ENCODE results near the gene ADD3. TPM values are rescaled to one million over a fixed set of nuclear protein-coding genes. Genes with fewer than 3 reads are reported as not detected.
"Not testable (repeated sequence)": the region's sequence is repeated elsewhere in the genome, so short reads cannot be mapped to it uniquely, and the experiment has no call there.

The ADD3 gene
- total RNA-seq, 1 donor from 2014 or later, result 341 TPM

DNA sequence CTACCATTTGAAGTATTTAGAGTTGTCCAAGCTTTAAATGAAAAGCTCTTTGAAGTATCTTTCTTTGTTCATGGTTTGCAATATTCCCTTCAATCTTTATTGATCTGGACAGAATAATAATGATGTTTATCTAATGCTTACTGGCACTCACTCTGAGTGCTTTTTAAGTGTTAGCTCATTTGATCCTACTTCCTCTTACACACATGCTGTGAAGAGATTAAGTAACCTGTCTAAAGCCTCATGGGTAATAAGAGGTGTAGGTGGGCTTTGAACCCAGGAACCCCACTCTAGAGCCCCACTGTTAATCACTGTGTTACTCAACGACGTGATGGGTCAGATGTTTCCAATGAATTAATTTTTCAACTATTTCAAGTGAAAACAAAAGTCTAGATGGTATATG, 31.1 kb upstream of the ADD3 start:
- no peak for DNase-seq (ENCODE audit: low read depth)

DNA sequence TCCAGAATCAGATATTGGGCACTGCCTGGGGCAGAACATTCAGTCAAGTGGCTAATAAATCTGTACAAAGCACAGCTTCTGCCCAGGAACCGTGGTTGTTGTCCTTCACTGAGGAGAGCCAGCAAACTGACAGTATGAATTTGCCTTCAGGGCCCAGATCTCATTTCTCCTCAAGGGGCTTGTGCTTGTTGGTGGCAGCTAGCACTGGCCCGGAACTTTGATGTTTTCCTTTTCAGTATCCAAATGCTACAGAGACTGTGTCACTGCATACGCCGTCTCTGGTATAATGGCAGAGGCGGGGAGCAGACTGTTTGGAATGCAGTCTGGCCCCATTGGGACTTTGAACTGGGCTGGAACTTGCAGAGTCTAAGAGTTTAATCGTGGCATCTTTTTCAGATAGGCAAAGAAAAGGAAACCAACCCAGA, 30.4 kb upstream of the ADD3 start:
- DNase-seq (ENCODE audit: low read depth), result peak; percentile 50

DNA sequence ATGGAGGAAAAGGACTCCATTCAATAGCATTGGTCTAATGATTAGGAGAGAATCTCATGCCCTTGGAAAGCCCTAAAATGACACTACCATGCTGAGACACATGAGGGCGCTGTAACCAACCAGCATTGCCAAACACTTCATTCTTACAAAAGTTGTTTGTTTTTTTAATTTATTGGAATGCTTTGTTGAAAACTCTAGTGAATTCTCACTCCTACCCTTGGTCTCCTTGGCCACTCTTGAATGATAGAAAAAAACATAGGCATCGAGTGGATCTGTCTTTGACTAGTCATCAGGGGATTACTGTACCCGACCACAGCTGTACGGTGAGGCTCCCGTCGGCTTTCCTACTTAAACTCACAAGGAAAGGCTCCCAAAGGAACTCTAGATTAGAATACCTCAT, 29.3 kb upstream of the ADD3 start:
- peak; percentile 52 for DNase-seq (ENCODE audit: low read depth)

DNA sequence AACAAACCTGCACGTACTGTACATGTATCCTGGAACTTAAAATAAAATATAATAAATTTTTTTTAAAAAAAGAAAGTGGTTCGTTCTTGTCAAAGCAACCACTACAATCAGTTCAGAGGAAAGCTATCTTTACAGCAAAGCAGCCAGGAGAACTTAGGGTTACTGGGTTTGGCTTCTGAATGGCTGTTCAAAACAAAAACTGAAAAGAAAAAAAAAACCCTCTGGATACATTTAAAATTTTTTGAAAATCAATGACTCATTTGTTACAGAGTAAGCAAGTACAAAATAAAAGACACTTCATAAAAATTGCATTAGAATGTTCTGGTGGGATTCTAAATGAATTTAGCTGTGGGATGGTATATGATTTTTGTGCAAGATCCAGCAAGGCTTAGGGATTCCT, 28.6 kb upstream of the ADD3 start:
- no peak for DNase-seq (ENCODE audit: low read depth)

DNA sequence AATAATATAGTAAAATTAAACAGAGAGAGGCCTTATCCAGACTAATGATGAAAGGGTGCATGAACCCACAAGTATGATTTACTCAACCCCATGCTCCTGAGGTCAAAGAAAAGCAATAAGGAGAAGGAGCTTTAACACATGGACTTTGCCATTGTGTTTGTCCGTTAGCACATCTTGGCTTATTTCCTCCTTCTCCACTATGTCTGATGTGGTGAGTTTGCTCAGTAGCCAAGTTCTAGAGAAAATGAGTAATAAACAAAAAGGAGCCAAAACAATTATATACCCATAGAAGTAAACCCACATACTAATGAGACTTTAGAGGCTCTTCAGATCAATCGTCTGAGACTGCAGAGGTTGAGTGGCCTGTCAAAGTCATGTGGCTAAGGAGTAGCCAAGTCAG, 26.1 kb upstream of the ADD3 start:
- DNase-seq (ENCODE audit: low read depth), result peak; percentile 64

DNA sequence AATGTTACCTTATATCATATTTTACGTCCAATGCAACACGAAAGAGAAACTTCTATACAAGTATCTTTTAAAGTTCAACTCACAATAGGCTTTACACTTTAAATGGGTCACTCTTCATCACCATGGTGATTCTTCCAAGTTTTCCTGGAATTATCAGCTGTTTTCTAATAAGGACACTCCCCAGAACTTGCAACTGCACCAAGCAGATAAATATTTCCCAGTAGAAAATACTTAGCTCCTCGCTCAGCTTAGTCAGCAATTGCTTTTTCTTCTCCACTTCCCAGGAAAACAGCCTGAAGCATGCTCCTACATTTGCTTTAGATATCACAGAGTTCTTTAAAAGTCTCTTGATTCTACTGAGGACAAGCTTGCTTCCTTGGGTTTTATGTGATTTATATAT, 25.7 kb upstream of the ADD3 start:
- no peak for DNase-seq (ENCODE audit: low read depth)

DNA sequence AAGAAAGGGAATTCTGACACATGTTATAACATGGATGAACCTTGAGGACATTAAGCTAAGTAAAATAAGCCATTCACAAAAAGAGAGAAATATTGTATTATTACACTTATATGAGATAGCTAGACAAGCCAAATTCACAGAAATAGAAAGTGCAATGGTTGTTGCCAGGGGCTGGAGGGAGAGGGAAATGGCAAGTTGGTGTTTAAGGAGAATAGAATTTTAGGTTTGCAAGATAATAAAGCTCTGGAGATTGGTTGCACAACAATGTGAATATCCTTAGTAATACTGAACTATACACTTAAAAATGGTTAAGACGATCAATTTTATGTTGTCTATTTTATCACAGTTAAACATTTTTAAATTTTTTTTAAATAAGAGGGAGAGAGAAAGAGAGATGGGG, 25.0 kb upstream of the ADD3 start:
- no peak for DNase-seq (ENCODE audit: low read depth)

DNA sequence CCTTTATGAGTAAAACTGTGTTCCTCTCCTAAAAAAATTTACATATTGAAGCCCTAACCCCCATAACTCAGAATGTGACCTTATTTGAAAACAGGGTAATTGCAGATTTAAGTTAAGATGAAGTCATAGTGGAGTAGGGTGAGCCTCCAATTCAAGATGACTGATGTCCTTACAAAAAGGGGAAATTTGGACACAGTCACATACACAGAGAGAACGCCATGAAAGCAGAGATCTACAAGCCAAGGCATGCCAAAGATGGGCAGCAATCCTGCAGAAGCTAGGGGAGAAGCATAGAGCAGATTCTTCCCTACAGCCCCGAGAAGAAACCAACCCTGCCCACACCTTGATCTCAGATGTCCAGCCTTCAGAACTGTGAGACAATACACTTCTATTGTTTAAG, 23.8 kb upstream of the ADD3 start:
- no peak for DNase-seq (ENCODE audit: low read depth)

DNA sequence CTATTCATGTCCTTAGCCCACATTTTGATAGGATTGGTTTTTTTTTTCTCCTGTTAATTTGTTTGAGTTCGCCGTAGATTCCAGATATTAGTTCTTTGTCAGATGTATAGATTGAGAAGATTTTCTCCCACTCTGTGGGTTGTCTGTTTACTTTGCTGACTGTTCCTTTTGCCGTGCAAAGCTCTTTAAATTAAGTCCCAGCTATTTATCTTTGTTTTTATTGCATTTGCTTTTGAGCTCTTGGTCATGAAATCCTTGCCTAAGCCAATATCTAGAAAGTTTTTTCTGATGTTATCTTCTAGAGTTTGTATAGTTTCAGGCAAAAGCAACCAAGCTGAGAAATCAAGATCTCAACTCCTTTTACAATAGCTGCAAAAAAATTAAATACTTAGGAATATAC, 22.0 kb upstream of the ADD3 start:
- not testable (repeated sequence) for DNase-seq (ENCODE audit: low read depth)

DNA sequence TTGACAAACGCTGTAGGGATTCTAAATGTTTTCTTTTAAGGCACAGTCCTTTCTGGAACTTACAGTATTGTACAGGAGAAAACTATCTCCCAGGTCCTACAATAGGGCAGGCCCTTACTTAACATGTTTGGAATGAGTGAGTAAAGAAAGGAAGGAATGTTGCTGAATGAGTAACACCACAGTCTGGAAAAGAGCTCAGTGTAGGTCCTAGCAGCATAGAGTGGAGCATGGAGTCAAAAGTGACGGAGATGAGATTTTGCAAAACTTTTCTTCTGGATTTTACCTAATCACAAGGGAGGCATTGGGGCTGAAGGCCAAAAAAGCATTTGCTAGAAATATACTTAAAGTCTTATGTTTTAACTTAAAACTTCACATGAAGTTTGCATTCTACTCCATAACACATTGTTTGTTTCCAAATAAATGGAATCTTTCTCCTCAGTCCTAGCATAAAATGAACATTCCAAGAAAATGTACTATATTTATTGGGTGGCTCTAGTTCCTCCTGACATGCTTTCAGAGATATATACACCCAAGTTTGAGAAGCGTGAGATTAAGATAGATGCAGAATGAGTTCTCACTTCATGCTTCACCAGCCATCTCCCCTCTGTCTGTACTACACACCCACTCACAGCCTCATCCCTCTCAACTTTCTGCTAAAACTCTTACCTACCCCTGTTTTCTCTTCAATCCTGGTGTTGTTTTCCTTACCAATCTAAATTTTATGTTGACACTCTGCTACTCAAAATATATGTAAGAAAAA, 20.2 kb upstream of the ADD3 start:
- DNase-seq (ENCODE audit: low read depth), result peak; percentile 62

DNA sequence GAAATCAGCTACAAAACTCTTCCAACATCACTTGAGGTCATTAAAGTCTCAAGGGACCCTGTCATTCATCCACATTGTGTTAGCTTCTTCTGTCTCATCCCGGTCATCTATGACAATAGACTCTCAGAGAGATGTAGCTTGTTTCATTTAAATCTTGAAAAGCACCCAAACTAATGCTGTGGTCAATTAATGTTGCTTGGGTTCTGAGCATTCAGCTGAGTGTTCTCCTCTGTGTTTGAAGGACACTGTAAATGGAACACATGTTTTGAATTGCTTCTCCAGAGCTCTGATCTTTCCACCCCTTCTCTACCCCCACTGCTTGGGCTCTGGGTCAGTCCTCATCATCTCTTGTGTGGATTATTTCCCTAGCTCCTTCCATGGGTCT, 19.6 kb upstream of the ADD3 start:
- DNase-seq (ENCODE audit: low read depth), result no peak

DNA sequence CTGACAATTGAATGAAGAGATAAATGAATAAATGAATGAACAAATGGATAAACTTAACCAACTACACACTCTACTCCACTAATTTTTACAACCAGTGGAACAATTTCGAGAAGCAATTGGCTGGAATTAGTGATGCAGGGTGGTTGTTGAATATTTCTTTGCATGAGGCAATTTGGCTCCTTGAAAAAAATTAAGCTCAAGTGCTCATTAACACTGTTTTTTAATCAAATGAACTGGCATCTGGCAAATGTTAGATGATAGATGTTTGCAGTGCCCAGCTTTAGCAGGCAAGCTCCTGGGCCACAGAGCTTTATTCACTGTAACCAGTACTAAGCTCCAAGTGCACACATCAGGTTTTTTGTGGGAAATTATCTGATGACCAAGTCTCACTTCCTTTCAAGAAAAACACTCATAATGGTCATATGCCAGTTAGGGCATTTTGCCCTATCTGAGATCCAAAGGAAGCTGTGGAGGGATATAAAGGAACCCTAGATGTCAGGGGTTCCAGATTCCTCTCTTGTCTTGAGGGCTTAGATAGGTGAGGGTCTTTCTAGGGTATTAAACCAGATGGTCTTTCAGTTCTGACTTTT, 16.4 kb upstream of the ADD3 start:
- no peak for DNase-seq (ENCODE audit: low read depth)

DNA sequence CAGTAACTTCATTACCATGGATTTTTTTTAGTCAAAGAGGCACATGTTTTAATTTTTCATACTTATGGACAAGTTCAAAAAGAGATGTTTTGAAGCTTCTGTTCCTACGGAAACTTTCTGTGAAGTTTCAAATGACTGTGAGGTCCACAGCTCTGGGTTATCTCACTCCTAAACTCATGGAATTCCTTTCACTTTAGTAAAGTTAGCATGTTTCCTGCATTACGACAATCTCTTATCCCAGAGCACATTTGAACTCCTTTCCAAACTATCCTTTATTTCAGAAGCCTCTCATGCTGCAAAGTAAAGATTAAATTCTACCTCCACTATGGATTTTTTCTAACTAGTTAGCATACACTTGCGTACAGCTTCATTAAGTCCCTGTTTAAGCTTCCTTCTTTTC, 15.3 kb upstream of the ADD3 start:
- no peak for DNase-seq (ENCODE audit: low read depth)

DNA sequence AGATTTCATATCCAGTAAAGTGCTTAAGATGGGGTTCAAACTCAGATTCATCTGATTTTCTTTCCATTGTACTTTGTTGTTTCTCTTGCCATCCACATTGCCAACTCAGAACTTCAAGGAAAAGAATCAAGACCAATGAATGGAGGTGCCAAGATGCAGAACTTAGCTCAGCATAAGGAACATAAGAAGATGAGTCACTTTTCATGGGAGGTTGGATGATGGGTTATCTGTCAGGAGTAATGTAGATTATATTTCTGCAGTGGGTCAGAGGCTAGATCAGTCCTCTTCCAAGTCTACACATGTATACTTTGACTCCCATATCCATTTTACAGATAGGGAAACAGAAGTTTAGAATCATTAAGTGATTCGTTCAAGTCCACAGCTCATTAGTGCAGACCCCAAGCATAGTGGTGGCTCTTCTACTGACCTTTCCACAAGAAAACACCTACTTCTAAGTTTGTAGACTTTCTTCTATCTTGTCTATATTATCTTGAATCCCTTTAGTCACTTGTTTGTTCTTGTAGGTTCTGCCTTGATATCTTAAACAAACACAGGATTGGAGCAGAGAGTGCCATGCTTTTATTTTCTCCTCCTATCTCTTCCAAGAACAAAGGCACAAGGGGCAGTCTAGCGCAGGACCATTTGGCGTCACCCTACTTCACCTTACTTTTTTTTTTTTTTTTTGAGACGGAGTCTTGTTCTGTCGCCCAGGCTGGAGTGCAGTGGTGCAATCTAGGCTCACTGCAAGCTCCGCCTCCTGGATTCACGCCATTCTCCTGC, 14.0 kb upstream of the ADD3 start:
- no peak for DNase-seq (ENCODE audit: low read depth)

DNA sequence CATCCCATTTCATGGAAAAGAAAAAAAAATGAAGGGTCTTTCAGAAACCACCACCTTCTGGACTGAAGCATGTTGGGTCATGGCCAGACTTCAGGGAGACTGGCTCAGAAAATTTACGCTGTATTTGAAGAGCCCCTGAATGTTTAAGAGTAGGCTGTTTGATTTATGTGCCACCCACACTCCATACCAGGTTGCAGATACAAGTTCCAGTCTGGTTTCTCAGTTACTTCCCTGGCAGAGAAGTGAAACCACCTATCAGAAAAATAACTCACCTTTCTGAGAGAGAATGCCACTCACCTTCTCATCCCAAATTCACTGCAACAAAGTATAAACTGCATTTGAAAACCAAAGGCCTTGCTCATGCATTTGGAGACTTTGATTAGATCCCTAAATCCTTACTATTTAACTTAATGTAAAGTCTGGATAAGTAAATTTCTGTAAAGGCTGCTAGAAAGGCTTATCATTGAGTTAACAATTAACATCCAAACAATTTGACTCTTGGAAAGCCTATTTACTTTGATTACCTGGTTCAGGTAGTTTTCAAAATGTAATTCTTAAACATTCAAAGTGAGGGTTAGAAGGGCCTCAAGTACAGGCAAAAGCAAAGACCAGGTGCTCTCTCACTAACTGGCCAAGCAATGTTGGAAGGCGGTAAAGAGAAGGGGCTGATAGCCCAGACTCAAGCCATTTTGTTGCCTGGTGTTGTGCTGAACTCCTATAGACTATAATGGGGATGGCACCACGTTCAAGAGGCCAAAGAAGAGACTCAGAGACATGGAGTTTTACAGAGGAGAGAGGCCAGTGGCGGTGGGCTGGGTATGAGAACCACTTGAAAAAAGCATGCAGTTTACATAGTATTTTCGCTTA, 12.8 kb upstream of the ADD3 start:
- no peak for DNase-seq (ENCODE audit: low read depth)

DNA sequence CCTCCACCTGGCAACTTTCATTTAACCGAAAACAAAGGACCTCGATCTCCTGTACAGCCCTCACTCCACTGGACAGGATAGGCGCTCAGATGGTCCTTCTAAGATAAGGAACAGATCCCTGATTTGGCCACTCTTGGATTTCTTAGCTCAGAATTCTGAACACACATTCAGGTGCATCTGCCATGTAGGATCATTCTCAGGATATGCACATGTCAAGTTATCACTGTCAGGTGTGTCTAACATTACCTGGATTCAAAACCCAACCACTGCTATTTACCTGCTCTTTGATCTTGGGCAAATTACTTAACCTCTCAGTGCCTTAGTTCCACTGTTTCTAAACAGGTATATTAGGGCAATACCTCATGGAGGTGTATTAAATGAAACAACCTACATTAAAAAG, 12.2 kb upstream of the ADD3 start:
- no peak for DNase-seq (ENCODE audit: low read depth)

DNA sequence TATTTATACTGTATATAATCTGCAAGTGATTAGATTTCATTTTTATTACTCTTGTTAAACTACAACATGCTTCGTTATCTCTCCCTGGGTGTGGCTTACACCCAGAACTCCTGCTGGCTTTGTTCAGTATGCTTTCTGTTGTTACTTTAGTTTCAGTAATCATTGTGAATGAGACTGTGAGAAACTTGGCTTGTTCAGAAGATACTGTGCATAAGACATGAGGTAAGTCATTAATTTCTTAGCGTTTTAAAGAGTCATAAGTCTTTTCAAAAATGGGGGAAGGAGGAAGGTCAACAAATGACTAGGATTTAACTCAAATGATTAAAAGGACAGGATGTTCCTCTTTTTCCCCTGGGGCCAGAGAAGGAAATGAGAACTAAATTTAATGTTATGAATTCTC, 11.6 kb upstream of the ADD3 start:
- no peak for DNase-seq (ENCODE audit: low read depth)

DNA sequence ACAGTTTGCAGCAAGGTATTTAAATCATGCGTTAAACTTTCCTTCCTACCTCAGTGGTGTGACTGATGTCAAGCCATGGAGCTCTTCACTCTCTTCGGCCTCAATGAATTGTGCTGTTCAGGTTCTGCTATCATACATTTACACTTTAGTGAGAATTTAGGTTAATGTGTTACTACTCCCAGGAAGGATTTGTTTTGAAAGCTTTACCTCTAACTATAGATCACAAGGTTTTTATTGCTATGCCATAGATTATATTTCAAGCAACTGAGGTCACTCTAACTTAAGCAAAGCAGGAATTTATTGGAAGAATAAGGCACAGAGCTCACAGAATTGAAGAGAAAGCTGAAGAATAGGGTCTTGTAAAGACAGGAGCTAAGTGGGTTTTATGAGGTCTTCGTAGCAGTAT, 11.0 kb upstream of the ADD3 start:
- no peak for DNase-seq (ENCODE audit: low read depth)

DNA sequence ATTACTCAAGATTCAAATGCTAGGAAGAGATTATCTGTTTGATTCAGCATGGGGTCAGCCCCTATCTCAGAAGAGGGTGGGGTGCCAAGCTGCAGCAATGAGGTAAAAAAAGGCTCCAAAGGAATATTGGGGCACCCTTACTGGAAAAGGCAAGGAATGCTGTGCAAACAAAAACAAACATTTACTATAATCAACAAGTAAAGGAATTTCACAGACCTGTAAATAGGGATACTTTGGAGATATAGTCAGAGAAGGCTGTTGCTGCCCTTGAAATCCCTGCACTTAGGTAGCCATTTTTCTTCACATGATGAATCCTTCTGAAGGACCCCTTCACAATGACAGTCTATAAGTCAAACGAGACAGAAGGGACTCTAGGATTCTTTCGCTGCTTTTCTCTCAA, 10.6 kb upstream of the ADD3 start:
- DNase-seq (ENCODE audit: low read depth), result no peak

DNA sequence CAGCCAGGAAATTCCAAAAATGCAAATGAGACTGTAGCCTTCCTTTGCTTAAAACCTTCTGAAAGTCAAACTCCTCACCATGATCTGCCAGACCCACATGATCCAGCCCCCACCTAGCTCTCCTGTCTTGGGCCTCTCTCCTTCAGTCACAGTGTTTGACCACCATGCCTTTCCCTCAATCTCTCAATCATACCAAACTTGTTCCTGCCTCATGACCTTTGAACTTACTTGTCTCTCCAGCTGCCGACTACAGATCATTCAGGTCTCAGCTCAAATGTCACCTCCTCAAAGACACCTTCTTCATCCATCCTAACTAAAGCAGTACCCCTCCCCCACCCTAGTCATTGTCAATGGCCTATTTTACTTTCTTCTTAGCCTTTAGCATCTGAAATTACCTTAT, 9.3 kb upstream of the ADD3 start:
- no peak for DNase-seq (ENCODE audit: low read depth)

DNA sequence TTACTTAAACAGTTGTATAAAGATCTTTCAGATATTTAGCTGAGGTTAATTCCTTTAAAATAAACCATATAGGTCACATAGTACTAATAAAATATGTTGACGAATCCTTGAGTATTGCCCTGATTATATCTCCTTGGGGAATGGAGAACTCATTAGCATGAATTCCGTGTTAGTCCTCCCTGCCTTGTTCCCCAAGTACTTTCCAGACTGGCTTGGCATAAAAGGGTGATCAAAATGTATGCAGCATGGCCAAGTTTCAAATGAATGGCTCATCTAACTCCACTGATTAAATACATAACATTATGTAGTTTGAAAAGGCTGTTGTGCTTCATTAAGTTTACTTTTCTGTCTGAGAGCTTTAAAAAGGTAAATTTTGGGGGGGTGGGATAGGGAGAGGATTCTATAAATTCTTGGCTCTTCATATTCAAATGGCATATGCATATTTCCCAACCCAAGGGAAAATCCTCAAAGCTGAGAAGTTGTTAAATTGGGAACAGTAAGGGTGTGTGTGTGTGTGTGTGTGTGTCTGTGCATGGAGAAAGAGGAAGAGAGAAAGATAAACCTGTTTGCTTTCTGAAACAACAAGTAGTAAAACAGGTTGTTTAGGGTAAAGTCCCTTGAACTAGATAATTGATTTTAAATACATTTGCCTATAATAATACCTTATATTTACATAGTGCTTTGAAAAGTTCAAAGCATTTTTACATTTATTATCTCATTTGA, 4.8 kb upstream of the ADD3 start:
- no peak for DNase-seq (ENCODE audit: low read depth)

DNA sequence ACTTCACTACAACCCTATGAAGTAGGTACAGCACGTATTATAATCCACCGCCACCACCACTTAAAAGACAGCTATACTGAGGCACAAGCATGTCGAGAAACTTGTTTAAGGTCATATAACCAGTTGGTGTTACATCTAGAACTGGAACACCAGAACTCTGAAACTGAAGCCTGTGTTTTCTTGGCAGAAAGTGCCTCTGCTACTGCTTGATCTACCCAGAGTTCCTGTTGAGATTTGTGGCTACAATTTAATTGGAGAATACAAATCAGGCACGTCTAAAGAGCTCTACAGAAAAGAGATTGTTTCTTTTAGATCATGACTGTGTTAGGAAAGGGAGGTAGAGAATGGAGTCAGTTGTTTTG, 4.3 kb upstream of the ADD3 start:
- DNase-seq (ENCODE audit: low read depth), result no peak

All from renal cortical epithelial cell (primary cell).